ENCODE measurements around the gene ABCA13.
A peak's percentile ranks its signal among the peaks of the same experiment; 100 is the strongest.

The ABCA13 gene

DNA sequence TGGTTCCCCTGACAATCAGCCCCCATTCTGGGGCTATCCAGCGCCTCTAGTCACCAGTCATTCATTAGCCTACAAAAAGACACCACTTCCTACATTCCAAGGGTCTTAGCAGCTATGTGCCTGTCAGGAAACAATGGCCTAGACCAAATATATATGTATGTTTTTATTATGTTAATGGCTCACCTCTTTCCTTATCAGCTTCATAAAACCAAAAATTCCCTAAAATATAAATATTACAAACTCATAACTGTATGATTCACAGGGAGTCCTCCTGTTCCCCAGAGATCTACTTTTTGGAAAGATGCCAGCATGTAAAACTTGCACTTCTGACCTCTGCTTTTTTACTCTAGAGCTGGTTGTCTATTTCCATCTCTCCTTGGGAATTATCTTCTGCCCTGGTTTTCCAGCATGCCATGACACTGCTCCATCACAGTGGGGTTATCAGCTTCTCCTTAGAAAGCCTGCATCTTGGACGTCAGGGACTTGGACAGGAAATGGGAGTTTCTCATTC is 79.2 kb downstream of the ABCA13 start:
- DNase-seq: no peak

DNA sequence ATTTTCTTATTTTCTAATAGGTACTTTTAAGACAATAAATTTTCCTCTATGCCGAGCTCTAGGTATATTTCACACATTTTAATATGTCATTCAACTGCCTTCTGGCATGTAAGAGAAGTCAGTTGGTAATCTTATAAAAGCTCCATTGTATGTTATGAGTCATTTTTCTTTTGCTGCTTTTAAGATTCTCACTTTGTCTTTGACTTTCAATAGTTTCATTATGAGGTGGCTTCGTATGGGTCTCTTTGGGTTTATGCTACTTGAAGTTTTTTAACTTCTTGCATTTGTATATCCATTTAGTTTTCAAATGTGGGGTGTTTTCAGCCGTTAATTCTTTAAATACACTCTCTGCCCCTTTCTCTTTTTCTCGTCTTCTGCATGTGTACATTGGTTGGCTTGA is 80.5 kb downstream of the ABCA13 start:
- no peak for DNase-seq

DNA sequence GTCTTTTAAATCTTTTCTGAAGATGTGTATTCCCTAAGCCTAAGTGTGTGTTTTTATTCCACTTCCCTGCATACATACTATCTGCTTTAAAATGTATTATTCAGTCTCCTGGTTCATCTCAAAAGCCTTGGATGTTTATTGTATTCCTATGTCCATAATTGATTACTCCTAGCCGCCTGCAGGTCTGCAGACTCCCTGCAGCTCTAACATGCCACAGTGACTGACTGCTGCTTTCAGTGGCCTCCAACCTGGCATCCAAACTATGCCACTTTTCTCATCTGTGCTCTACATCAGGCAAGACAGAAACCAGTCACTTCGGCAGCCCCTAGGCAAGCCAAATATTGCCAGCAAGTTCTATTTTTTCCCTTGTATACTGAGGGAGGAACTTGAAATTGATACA is 81.7 kb downstream of the ABCA13 start:
- no peak for DNase-seq

DNA sequence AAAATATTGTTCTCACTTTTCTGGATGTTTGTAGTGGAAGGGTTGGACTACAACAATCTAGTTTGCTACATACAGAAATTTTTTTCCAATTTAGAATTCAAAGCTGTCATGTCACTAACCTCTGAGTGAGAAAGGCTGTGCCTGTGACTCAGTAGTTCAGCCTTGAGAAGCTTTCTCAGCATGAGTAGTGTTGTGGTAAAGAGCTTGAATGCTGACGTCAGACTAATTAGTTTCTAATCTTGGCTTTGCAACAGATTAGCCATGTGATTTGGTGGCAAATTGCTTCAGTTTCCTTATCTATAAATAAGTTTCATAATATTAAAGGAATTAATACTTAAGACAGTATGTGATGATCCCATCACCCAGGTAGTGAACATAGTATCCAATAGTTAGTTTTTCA is 83.8 kb downstream of the ABCA13 start:
- no peak for DNase-seq

DNA sequence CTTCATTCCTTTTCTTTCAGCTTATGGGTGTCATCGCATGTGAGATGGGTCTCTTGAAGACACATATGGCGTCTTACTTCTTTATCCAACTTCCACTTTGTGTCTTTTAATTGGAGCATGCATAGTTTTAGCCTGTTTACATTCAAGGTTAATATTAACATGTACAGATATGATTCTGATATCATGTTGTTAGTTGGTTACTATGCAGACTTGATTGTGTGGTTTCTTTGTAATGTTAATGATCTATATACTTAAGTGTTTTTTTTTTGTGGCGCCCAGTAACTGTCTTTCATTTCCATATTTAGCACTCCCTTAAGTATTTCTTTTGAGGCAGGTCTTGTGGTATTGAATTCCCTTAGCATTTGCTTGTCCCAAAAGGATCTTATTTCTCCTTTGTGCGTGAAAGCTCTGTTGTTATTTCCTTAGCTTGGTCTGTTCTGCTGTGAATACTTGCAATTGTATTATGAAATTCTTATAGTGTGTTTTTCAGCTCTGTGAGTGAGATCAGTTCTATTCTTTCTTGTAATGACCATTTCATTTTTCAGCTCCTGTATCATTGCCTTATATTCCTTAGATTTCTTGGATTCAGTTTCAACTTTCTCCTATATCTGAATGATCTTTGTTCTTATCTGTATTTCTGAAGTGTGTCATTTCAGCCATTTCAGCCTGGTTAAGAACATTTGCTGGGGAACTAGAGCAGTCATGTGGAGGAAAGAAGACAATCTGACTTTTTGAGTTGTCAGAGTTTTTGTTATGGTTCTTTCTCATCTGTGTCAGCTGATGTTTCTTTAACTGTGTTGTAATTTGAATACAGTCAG is 88.4 kb downstream of the ABCA13 start:
- DNase-seq: no peak

DNA sequence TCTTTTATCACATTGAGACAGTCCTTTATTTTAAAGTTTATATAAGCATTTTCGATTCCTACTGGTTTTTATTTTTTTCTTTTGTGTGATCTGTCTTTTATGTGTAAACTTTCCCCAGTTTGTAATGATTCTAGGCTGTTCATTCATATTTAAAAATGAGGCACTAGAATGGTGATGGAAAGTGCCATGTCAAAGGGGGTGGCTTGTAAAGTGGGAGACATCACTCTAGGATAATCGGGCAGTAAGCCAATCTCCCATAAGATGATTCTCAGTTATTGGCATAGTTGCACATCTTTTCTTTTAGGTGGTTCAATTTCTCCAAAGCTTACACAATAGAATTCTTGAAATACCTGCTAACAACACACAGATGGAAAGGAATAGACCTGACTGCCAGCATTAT is 90.4 kb downstream of the ABCA13 start:
- DNase-seq: no peak

DNA sequence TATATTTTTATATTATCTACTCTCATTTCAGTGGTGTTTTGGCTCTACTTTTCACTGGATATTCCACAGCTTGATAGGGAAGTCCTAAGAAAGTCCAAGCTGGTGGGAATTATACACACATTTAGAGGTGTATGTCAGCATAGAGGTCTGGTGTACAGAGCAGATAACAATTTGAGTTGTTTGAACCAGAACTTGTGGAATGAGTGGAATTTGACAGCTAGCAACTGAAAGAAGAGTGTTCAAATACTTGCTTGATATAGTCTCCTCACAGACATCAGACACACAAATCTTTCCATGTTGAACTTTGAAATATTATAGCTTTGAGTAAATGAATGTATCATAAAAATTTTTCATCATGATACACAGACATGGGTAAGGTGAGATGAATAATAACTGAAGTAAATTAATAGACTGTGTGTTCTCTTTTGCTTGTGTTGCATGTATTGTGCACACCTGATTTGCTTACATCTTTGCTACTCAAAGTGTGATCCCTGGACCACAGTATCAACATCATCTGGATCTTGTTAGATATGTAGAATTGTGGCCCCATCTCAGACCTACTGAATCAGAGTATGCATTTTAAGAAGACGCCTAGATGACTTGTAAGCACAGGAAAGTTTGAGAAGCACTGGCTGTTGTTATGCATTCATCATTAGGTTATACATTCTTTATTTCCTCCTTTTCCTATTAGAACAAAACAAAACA is 91.5 kb downstream of the ABCA13 start:
- no peak for DNase-seq

DNA sequence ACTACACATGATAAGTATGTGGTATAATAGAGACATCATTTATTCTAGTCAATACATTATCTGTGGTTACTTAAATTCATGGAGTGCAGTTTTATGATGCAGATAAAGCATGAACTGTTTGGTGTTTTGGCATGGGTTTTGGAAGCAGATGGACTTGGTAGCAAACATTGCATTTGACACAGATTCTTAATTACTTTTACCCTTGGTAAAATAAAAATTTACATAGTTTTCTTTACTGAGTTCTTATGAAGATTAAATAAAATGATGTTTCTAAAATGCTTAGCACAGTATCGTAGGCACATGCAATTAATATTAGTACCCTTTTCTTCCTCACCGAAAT is 92.0 kb downstream of the ABCA13 start:
- no peak for DNase-seq

DNA sequence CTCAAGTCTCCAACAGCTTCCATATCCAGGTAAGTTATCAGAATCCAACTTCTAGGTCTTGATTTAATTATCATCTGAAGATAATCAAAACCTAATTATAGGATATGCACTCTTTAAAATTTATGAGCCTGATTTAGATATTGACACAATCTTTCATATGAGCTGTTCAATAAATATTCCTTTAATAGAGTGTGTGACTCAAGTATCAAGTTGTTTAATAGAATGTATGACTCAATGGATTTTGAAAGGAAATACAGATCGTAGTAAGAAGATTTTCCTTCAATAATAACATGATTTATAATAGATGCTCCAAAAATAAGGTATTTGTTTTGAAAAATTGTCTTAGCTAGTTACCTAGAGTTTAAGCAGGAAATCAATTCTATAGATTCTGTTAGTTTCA is 97.8 kb downstream of the ABCA13 start:
- no peak for DNase-seq

DNA sequence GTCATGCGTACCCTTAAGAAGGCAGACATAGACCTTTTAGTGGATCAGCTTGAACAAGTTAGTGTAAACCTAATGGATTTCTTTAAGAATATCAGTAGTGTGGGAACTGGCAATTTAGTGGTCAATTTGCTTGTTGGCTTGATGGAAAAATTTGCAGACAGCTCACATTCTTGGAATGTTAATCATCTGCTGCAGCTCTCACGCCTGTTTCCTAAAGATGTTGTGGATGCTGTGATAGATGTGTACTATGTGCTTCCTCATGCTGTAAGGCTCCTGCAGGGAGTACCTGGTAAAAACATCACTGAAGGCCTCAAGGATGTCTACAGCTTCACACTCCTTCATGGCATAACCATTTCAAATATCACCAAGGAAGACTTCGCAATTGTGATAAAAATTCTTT is 103.4 kb downstream of the ABCA13 start:
- DNase-seq: no peak

DNA sequence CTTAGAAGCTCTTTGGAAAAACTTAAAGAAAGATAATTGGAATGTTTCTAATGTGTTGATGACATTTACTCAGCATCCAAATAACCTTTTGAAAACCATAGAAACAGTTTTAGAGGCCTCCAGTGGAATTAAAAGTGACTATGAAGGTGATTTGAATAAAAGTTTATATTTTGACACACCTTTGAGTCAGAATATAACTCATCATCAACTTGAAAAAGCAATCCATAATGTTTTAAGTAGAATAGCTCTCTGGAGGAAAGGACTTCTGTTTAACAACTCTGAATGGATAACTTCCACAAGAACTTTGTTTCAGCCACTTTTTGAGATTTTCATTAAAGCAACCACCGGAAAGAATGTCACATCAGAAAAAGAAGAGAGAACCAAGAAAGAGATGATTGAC is 108.2 kb downstream of the ABCA13 start:
- no peak for DNase-seq

DNA sequence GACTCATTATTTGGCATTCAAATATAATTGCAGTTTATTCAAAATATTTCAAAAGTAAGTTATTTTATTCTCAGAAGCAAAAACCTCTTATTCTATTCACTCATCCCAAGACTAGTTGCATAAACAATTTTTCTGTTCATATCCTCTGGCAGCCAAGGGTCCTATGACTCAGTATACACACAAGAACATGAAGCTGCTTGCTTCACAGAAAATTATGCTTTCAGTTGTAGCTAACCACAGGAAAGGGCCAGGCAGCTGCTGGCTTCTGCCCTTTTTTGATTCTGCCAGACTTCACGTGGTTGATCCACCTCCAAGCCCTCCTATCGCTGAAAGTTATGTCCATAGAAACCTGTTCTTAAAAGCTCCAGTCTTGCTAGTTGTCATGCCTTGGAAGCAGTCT is 108.8 kb downstream of the ABCA13 start:
- DNase-seq: no peak

DNA sequence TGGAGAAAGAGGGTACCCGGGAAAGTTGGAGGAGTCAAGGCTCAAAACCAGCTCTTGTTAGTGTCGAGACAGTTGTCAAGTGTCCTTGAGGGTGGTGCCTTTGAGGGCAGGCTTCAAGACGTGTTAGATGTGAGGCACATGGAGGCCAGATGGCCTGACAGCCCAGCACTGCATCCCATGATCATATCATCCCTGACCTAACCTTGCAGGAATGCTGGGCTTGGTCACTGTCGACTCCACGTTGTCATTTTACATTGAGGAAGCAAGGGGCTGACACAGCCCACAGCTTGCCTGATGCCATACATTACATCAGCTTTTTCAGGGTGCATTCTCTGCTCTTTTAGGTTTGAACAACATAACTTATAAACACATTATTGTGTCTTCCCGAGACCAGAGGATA is 114.1 kb downstream of the ABCA13 start:
- no peak for DNase-seq

DNA sequence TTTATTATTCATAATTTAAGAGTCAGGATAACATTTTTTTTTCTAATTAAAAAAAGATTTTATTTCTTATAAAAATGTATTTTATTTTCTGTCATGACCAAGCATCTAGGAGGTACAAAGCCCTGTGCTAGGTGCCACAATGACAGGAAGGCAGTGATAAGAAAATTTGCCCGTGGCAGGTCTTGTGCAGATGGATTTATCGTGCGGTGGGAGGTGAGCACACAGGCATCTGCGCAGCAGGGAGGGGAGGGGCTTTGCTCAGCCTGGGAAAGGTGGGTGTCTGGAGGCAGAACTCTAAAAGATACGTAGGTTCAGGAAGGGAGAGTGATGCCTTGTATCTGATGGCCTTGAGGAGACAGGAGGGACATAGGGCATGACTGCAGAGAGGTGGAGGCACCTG is 115.6 kb downstream of the ABCA13 start:
- DNase-seq: no peak

DNA sequence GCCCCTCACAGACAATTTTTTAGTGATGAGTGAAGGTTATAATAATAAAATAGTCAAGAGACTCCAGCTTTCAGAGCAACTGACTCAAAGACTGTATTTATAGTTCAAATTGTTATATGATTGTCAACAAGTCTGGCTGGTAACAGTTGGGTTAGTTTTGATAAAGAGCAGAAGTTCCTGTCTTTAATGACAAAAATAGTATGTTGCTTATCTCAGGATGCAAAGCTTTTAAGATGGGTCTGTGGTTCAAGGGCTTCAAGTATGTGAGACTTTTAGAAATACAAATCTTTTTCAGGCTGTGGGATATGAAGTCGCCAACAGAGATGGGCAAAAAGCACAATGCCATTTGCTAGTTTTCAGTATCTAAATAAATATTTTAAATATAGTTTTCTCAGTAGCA is 118.4 kb downstream of the ABCA13 start:
- no peak for DNase-seq

DNA sequence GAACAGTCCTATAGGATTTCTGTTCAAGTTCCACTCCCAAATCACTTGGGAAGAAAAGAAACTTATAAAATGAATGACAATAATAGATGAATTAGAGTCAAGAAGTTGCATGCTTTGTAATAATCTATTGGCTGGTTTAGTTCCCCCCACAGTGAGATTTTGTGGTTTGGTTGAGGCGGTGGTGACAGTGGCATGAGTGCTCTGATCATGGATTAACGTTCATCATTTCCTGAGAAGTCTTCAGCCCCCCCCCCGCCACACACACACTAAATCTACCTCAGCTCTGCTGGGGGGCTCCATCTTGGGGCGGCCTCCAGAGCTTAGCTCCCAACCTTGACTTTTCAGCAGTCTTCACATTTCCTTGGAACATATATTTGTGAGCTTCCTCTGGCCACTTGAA is 121.7 kb downstream of the ABCA13 start:
- no peak for DNase-seq

DNA sequence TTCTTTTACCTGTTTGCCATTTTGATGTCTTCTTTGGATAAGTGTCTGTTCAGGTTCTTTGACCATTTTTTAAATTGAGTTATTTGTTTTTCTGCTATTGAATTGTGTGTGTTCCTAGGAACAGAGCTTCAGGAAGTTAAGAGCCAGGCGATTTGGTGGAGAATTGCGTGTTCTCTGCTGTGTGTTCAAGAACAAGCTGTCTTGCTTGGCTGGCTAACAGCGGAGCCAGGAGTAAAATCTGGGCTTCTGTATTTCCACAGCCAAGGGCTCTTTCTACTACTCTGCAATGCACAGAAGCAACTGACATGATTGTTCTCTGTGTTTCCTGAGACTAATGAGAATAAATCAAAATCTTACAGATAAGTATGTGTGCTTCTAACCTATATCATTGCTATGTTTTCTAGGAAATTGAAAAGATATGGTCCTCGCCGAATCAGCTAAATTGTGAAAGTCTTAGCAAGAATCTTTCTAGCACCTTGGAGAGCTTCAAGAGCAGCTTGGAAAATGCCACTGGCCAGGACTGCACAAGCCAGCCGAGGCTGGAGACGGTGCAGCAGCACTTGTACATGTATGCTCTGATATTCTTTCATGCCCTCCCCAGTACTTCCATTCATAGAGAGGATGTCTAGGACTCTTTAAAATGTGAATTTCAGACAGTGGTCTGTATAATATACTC is 124.2 kb downstream of the ABCA13 start:
- no peak for DNase-seq

DNA sequence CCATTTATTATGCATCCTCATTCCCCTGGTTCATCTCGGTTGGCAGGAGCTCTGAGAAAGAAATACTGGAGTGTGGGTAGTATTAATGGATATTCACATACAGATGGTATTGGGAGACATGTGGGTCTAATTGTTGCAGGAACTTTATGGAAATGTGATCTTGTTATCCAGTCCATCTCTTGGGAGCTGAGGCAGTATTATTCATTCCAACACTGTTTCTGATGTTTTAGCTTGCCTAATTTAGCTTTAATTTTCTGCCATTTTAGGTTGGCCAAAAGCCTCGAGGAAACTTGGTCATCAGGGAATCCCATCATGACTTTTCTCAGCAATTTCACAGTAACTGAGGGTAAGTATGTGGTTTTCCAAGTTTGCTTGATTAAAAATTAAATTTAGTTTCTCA is 125.7 kb downstream of the ABCA13 start:
- no peak for DNase-seq

DNA sequence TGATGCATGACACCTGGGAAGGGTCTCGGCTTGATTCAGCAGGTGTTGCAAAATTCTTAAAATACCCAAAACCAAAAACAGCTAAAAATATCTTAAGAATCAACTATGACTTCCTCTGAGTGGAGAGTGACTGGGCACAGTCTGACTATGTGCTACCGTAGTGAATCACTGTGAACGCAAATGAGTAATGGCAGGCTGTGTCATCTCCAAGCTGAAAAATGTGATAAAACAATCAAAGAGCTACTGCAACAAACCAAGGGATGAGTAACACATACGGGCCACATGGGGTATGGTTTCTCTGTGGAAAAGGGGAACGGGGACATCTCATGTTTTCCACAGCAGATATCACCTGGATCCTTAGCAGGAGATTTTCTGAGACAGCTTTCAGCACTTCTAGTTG is 127.5 kb downstream of the ABCA13 start:
- no peak for DNase-seq

DNA sequence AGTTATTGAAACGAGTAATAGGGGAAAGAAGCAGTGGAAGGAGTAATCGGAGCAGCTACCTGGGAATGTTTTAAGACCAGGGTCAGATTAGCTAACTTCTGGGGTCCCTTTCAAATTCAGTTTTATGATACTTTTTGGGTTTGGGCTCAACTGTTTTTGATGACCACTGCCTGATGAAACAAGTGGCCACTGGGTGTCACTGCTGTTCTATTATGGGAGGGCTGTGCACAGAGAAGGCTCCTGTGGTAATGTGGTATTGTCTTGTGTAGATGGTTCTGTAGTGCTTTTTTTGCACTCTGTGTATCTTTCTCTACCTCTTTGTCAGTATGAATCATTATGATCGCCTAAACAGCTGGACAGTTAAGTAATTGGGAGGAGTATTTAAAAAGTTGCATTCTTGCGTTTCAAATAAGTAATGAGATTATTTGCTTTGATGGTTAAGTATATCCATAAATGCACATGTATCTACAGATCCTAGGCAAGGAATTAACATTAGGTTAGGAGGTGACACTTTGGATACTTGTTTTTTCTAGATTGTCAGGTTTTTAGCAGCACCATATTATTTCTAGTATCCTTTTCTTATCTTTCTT is 128.4 kb downstream of the ABCA13 start:
- DNase-seq: peak; percentile 17

DNA sequence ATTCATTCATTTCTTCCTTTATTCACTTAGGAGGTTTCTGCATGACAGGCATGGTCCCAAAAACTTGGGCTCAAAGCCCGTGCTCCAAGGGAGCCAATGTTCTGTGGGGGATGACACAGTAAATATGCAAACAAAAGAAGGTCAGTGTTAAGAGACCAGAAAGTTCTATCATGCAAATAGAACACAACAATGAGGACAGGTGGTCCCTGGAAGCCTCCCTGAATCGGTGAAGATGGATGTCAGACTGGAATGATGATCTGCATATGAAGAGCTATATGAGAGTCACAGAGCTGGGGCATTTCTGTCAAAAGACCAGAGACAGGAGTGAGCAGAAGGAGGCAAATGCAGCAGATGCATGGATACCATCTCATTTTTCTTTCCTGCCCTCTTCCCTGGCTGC is 129.0 kb downstream of the ABCA13 start:
- no peak for DNase-seq

DNA sequence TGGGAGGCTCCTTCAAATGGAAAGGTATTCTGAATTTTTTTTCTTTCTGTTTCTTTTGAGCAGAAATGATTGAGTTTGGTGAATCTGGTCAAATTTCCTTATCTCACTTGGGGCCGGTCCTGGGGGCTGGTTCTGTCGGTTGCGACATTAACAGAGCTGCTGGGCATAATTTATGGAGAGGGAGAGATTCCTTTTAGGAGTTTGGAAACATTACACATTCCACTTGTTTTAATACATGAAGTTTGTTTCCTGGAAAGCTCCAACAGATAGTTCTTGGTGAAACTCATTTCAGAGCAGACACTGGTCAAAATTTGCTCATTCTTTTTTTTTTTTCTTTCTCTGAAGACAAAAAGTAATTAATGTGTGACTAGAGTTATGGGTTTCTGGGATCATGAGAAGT is 129.9 kb downstream of the ABCA13 start:
- no peak for DNase-seq

DNA sequence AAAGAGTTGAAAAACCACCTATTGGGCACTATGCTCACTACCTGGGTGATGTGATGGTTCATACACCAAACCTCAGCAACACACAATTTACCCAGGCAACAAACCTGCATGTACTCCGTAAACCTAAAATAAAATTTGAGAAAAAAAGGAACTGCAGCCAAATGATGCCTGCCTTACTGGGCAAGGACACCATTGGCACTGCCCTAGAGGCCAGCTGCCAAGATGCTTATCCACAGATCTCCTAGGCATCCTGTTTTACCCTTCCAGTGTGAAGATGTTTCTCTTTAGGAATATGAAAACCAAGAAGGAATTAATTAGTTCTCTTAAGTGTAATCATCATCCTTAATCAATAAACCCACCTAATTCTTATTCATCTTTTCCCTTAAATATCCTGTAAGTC is 133.4 kb downstream of the ABCA13 start:
- no peak for DNase-seq

DNA sequence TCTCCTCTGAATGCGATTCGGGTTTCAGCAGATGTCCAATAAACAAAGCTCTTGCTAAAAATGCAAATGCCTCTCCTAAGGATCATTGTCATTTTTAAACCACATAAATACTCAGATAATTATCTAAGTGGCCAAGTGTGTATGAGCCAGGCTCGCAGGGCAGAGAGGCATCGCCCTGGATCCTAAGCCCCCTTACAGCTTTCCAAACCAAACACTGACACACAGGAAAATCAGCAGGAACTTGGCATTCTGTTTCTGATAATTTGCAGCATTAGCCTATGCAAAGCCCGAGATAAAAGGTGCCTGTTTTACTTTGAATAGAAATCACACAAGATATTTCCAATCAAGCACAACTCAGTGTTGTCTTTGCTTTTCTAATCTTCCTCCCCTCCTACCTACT is 134.4 kb downstream of the ABCA13 start:
- no peak for DNase-seq

All from activated naive CD4-positive, alpha-beta T cell treated with anti-CD3 and anti-CD28 coated beads, Interleukin-2, amount 50 U/mL, for 16 hours (primary cell).